HG02981 (cell line): ENCODE results near the gene MRPS2.

Experiments used
- ATAC-seq: cut with Tn5 transposase; IDR thresholded peaks from one replicate; pipeline ENCODE4 v1.9.1; 2021; ENCODE audit warnings: mild to moderate bottlenecking, moderate library complexity; ENCODE audit not compliant: unreplicated experiment

MRPS2 gene

GRCh38 chr9:135551456-135551855 is 51.0 kb downstream of the MRPS2 start:
- ATAC-seq: no peak

- ATAC-seq: no peak
Measured at GRCh38 chr9:135552021-135552697, 51.7 kb downstream of the MRPS2 start.

- ATAC-seq: no peak
Measured at GRCh38 chr9:135552698-135553171, 52.3 kb downstream of the MRPS2 start.
